UCSD-AML1 (cell line): ENCODE results near the gene NFKBIB.
"Not testable (repeated sequence)": the region's sequence is repeated elsewhere in the genome, so short reads cannot be mapped to it uniquely, and the experiment has no call there.

Source experiments
- DNase-seq: peaks from one replicate; lab custom pipeline; 2025; ENCODE audit not compliant: unreplicated experiment; lab: John Stamatoyannopoulos, UW

Gene NFKBIB

DNA sequence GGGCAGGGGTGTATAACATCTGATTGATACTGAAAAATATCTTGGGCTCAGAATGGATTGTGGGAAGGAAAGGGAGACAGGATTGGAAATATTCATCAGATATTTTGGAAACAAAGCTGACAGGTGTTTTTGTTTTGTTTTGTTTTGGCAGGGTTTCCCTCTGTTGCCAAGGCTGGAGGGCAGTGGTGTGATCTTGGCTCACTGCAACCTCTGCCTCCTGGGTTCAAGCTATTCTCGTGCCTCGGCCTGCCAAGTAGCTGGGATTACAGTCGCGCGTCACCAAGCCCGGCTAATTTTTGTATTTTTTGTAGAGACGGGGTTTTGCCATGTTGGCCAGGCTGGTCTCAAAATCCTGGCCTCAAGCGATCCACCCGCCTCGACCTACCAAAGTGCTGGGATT is 26.4 kb upstream of the NFKBIB start:
- not testable (repeated sequence) for DNase-seq

DNA sequence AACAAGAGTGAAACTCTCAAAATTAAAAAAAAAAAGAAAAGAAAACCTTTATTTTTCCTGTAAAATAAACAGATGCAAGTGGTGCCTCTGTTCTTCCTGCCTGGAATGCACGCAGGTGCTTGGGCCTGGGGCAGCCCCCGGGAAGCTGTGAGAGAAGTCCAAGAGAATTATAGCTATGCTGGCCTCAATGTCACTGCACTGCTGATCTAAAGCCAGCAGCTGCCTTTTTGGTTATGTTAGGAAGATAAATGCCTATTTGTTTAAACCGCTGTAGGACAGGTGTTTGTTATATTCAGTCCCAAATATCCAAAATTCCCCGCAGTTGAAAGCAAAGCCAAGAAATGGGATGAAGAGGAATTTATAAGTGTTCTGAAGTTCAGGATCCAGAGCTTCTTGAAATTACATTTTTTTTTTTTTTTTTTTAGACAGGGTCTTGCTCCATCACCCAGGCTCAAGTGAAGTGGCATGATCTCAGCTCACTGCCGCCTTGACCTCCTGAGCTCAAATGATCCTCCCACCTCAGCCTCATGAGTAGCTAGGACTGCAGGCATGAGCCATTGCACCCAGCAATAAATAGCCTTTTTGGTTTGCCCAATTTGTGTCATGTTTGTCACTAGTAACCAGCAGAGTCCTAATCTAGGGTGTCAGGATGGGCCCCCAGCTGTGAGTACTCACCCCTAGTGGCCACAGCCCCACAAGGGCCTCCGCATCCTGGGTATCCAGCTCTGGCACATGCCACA is 23.9 kb upstream of the NFKBIB start:
- no peak for DNase-seq

DNA sequence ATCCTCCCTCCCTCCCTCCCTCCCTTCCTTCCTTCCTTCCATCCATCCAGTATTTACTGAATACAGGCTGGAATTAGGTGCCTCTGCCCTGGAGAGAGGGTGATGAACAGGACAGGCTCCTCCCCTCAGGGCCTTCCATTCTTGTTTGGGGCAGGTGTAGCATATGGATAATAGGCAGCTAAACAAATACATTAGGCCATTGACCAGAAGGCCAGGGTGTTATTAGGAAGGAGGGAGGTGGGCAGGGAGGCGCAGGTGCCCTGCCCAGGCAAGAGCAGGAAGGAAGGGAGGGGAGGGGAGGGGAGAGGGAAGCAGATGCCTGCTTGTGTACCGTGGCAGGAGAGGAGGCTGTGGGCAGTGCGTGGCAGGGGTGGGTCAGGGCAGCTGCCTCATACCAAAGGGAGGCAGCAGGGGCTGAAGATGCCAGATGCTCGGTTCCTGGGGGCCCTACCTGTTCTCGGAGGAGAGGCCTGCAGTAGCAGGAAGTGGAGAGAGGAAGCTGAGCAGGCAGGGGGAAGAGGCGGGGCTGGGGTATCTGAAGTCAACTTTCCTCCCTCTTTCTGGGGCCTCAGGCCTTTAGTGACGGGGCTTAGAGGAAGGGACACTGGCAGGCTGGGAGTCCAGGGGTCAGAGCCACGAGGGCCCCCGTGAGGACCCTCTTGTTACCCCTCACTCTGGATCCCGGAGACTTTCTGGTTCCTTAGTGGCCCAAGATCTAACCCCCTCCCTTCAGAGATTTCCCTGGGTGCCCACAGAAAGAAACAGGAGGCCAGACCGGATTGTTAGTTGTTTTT is 21.8 kb upstream of the NFKBIB start, which contains the start of gene RINL:
RINL (minus strand) TSS at position 495 of the 794 bp plus-strand sequence. CDS start 1,533 bp downstream, outside the sequence.
- DNase-seq, result peak; percentile 75

DNA sequence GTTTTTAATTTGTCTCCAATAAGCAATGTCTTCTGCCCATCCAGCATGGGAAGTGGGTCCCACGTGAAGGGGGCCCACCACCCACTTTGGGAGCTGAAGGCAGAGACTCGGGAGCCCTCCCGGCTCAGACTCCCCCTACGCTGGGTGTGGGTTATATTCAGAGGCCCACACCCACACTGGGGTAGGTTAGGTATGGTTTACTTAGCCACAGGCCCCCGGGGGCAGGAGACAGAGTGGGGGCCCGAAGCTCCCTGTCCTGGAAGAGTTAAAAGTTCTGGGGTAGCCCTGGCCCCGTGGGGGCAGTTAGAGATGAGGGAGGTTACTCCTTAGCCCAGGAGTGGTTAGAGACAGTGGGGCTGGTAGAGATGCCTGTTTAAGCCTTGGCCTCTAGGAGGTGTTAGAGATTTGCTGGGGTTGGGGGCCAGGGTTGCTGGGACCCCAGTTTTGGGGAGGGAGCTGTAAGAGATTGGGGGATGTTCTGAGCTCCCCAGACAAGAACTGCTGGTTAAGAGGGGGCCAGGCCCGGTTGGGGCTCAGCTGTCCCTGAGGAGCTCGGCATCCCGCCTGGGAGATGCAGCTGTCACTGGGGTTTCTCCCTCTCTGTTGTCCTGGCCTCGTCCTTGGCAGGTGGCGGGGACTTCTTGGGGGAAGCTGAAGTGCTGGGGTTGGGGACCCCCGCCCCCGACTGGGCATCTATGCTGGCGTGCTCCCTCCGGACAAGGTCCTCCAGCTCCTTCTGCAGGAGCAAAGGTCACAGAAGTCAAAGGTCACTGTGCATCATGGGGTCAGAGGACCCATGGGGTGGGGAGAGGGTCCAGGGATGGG is 21.0 kb upstream of the NFKBIB start:
- DNase-seq, result no peak

DNA sequence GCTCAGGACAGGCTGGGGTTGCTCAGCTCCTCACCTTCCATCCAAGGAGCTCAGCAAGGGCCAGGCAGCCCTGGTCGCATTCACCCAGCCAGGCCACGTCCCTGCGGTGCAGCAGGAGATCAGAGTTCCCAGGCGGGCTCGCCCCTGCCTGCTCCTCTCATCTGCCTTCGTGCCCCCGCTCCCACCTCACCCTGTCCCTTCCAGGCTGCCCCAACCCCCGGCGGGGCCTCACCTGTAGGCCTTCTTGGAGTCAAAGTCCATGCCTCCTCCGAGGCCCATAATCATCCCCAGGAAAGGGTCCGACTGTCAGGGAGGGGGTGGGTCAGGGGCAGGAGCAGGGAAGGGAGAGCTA is 20.4 kb upstream of the NFKBIB start:
- DNase-seq, result no peak

DNA sequence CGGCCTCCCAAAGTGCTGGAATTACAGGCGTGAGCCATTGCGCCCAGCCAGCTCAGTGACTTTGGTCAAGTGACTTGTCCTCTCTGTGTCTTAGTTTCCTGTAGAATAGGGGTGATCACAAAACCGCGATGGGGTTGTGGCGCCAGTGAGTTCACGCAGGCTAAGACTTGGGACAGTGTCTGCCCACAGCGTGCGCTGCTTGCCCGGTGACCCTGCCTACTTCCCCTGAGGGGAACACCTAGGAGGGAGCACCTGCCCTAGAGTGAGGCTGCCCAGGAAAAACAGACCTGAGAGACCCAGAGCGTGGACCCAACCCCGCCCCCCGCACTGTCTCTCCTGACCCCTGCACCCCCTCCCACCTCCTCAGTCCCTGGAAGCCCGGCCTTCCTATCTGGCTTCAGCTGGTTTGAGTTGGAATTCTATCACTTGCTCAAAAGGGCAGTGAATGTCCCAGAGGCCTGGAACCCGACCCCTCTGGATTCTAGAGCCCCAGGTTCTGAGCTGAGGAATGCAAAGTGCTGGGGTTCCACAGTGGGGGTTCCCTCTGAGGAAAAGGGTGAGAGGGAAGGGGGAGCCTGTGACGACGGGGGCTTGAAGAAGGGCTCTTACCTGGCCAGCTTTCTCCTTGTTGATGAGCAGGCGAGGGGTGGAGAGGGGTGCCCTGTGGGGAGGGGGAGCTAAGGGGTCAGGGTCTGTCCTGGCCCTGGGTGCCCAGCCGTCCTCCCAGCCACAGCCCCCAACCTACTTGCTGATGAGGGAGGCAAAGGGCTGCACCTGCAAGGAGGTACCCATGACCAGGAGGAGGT is 19.5 kb upstream of the NFKBIB start:
- no peak for DNase-seq

DNA sequence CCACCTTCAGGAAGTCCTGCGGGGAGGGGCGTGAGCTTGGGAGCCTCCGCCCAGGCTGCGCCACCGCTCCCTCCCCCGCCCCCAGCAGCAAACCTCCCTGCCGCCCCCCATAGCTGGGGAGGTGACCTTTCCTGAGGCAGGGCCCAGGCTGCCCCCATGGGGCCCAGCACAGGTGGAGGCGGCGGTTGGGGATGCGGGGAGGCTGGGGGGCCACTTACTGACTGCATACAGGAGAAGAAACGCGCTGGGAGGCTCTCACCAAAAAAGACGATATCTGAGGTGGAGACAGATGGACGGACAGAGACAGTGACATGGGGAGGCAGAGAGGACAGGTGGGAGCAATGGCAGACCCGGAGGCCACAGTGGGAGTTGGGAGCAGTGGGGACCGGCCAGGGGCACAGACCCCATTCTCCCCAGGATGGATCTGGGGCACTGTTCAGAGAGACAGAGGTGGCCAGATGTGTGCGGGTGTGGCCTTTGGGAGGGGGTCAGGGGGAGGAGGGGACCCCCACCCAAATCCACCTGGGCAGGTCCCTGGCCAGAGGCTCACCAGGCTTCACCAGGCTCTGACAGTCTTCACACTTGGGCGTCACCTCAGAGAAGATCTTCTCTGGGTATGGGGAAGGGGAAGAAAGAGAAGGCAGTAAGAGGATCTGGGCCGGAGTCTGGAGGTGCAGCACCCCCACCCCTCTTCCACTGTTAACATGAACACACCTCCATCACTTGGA is 18.7 kb upstream of the NFKBIB start:
- DNase-seq, result no peak

DNA sequence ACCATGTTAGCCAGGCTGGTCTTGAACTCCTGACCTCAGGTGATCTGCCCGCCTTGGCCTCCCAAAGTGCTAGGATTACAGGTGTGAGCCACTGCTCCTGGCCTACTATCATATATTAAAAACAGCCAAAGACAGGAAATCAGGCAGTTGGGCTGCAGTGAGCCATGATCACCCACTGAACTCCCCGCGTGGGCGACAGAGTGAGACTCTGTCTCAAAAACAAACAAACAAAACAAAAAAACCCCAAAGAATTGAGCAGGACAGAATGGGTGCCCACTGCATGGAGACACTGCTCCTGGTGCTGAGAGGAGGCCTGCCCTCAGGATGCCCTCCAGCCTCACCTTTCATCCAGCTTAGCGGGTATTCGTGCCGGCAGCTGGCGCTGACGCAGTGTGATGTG is 16.5 kb upstream of the NFKBIB start:
- no peak for DNase-seq

DNA sequence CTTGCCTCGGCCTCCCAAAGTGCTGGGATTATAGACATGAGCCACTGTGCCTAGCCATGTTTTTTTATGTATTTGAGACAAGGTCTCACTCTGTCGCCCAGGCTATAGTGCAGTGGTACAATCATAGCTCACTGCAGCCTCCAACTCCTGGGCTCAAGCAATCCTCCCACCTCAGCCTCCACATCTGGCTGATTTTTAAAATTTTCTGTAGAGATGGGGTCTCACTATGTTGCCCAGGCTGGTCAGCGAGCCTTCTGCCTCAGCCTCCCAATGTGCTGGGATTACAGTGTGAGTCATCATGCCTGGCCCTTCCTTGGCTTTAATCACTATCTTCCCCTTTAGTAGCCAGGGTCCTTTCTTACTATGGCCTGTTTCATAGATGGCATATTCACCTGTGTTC is 15.1 kb upstream of the NFKBIB start:
- not testable (repeated sequence) for DNase-seq

DNA sequence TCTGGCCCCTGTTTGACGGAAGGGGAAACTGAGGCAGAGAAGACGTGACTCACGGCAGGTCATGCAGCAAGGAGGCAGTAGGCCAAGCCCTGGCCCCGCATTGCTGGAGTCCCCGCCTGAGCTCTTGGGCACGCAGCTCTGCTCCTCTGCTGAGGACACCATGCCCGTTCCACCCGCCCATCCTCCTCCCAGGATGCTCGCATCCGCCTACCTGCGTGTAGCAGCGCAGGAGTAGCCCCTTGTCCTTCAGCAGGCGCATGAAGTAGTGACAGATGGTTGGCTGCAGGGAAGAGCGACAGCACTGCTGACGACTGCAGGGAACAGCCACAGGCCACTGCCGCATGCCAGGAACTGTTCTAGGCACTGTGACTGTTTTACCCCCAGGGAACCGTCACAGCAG is 10.9 kb upstream of the NFKBIB start:
- DNase-seq, result no peak

DNA sequence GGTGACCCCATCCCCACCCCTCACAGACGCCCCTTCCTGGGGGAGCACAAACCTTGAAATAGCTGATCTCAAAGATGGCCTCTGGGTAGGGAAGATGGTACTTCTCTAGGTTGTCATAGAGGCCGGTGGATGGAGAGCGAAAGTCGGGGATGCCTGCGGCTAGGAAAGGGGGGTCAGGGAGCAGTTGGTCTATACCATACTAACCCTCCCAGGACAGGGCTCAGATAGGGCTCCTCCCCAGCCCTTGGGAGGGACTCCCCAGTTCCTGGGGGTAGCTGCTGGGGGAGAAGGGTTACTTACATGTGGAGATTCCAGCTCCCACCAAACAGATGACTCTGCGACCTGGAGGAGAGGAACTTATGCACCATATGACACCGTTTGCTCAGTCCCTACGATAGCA is 10.0 kb upstream of the NFKBIB start:
- DNase-seq, result no peak

DNA sequence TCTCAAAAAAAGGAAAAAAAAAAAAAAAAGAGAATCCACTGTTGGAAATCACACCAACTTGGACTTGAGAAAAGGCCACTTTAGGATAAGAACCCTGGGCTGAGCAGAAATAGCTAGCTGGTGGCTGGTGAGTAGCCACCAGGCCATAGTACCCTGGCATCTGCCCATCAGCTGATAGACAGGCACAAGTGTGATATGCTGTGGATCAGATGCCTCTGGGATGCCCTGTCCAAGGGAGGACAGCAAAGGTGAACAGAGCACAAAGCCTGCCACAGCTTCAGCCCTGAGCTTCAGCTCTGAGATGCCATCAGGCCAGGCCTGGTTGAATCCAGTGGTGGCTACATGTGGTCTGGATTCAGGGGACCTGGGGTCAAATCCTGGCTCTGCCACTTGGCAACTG is 9.1 kb upstream of the NFKBIB start:
- no peak for DNase-seq

DNA sequence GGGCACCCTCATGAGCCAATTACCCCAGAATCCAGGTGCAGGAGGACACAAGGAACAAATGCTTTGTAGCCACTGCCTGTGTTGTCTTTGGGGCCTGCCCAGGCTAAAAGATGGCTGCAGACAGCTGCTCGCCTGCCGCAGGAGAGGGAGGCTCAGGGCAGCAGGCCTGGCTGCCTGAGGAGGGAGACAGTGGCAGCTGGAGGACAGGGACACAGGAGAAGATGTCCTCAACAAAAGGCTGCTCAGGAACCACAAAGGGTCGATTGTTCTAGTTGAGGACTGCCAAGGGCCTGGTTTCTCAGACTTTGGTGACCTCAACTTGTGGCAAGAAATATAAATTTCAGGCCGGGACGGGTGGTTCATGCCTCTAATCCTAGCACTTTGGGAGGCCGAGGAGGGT is 8.0 kb upstream of the NFKBIB start:
- no peak for DNase-seq

DNA sequence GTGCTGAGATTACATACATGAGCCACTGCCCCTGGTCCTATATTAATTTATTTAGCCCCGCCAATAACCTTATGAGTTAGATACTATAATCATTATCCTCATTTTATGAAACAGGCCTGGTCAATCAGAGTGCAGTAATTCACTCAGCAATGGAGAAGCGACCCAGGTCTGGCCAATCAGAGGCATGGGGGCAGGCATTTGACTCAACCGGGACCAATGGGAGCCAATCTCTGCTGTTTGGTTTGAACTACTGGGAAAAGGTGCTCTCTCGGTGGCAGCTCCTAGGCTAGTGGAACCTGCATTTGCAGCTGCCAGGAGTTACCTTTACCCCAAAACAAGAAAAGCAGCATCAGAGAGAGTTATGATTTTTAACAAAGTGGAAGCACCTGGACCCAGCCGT is 6.9 kb upstream of the NFKBIB start:
- no peak for DNase-seq

DNA sequence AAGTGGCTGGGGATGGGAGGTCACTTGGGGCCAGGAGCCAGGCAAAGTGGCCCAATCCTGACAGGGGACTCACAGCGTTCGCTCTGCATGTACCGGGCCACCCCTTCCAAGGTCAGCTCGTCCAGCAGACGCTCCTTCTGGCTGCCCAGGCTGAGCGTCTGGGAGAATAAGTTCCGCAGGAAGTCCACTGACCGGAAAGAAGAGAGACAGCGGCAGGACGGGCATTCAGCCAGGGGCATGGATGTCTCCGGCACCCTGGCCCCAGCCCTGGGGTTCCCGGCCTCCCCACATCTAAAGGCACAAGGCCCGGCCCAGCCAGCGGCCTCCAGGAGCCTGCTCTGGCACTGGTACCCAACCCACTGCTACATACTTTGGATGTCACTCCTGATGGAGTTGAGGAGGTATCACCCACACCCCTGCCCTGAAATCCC is 6.4 kb upstream of the NFKBIB start:
- no peak for DNase-seq

DNA sequence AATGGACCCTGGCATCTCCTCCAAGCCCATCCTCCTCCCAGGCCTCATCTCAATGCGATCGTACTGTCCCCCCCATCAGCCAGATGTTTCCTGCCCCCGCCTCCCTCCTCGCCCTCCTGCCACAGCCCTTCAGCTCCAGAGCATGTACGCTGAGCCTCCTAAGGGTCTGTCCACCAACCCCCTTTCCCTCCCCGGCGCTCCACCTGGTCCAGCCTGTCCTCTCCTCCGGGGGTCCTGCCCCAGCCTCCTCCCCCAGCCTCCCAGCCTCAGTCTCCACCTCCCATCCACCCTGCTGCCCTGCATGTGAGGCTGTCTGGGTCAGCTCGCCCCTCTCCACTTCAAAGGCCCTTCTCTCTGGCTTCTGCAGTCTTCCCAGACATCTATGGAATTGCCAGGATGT is 4.8 kb upstream of the NFKBIB start:
- DNase-seq, result no peak

DNA sequence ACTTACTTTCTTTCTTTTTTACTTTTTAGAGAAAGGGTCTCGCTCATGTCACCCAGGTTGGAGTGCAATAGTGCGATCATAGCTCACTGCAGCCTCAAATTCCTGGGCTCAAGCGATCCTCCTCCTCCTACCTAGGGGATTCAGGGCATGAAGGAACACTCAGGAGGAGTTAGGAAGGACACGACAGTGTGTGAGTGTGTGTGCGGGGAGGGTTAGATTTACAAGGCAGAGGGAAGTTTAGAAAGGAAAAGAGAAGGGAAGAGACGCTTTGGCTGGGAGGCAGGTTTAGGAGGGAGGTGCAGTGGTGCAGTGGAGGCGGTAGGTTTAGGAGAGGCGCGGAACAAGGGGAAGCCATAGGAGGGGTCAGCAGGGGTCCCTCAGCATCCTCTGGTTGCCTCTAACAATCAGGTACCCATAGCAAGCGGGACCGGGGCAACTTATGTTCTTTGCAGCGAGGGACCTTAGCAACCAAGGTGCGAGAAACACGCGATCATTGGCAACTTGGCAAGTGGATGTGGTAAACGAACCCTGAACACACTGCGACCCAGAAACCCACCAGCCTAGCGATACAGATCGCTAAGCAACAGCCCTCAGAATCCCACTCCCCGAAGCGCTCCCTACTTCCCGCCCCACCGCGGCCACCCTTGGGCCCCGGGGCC is 852 bp upstream of the NFKBIB start:
- no peak for DNase-seq

DNA sequence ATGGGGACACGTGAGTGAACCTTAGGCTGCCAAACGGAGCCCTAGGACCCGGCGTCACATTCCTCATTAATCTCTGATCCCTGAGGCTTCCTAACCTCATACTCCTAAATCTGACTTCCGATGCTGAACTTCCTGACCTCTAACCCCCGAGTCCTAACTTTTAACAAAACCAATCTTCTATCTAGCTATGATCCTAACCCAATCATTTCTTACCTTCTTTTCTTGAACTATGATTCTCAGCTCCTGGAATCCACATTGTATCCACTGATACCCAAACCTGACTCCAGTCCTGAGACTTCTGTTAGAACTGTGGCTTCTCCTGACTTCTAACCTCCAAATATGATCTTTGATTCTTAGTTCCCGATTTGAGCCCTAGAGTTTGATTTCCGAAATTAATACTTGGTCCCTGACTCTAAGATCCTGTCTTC is 447 bp downstream of the NFKBIB start:
- DNase-seq, result no peak

DNA sequence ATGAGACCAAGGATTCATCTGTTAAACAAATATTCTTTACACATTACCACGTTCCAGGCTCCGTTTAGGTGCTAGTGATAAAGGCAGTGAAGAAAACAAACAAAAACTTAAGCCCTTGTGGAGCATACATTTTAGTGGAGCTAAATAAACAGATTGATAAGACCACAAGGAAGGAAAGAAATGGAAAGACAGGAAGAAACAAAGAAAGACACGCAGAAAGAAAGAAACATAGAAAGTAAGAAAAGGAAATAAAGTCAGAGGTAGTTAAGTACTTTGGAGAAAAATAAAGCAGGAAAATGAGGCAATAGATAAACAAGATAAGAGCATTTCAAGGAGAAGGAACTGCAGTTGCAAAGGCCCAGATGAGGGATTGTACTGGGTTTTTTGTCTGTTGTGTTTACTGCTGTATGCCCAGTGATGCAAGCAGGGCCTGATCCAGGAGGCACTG is 998 bp downstream of the NFKBIB start:
- no peak for DNase-seq

DNA sequence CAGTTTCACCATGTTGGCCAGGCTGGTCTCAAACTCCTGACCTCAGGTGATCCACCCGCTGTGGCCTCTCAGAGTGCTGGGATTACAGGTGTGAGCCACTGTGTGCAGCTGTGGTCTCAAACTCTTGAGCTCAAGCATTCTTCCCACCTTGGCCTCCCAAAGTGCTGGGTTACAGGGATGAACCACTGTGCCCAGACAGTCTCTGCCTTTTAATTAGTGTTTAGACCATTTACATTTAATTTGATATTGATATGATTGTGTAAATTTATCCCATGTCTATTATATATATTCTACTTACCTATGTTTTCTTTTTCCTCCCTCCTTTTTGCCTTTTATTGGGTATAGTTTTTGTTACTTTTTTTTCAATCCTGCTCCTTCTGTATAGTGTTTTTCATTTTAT is 1.9 kb downstream of the NFKBIB start:
- no peak for DNase-seq
